H9 (cell line): ENCODE results near the gene LTB4R. TPM values are rescaled to one million over a fixed set of nuclear protein-coding genes. Genes with fewer than 3 reads are reported as not detected.
A peak's percentile ranks its signal among the peaks of the same experiment; 100 is the strongest.
"Not testable (repeated sequence)": the region's sequence is repeated elsewhere in the genome, so short reads cannot be mapped to it uniquely, and the experiment has no call there.

Experiments
- DNase-seq: peaks from one replicate; pipeline ENCODE4 v3.0.0-alpha.2; 2017
- H2AFZ ChIP-seq: one replicate; pipeline ENCODE4 v1.6.1; 2013; ENCODE audit warnings: mild to moderate bottlenecking, low read length, control low read depth, moderate library complexity
- H2AK5ac ChIP-seq: 2 replicates; pipeline ENCODE4 v1.6.1; 2013; ENCODE audit warnings: low read length, control low read depth, mixed read lengths; ENCODE audit not compliant: insufficient read length
- H2BK120ac ChIP-seq: one replicate; pipeline ENCODE4 v1.6.1; 2013; ENCODE audit warnings: low read depth, mild to moderate bottlenecking, low read length, control low read depth, inconsistent platforms; ENCODE audit not compliant: poor library complexity, severe bottlenecking
- H2BK12ac ChIP-seq: 2 replicates; pipeline ENCODE4 v1.6.1; 2013; ENCODE audit warnings: low read length, control low read depth, mixed read lengths, low read depth; ENCODE audit not compliant: insufficient read length
- H2BK15ac ChIP-seq: 2 replicates; pipeline ENCODE4 v1.6.1; 2013; ENCODE audit warnings: low read depth, low read length, control low read depth
- H2BK20ac ChIP-seq: one replicate; pipeline ENCODE4 v1.6.1; 2013; ENCODE audit warnings: low read depth, mild to moderate bottlenecking, low read length, control low read depth, inconsistent platforms; ENCODE audit not compliant: poor library complexity, severe bottlenecking
- H2BK5ac ChIP-seq: 2 replicates; pipeline ENCODE4 v1.6.1; 2013; ENCODE audit warnings: low read length, control low read depth, mixed read lengths; ENCODE audit not compliant: insufficient read length
- H3K14ac ChIP-seq: 2 replicates; pipeline ENCODE4 v1.6.1; 2013; ENCODE audit warnings: low read length, control low read depth; ENCODE audit not compliant: insufficient read depth
- H3K18ac ChIP-seq: 2 replicates; pipeline ENCODE4 v1.6.1; 2013; ENCODE audit warnings: low read depth, mild to moderate bottlenecking, mixed read lengths, low read length, control low read depth; ENCODE audit not compliant: insufficient read length
- H3K23ac ChIP-seq: 2 replicates; pipeline ENCODE4 v1.6.1; 2013; ENCODE audit warnings: low read length, control low read depth, mixed read lengths, low read depth; ENCODE audit not compliant: insufficient read length
- H3K23me2 ChIP-seq: 2 replicates; pipeline ENCODE4 v1.6.1; 2013; ENCODE audit warnings: low read depth, mild to moderate bottlenecking, mixed read lengths, low read length, control low read depth; ENCODE audit not compliant: insufficient read length, poor library complexity, severe bottlenecking
- H3K27ac ChIP-seq: 2 replicates; pipeline ENCODE4 v1.5.1; 2013; ENCODE audit warnings: low read length, control low read depth, mixed read lengths, low read depth; ENCODE audit not compliant: insufficient read length
- H3K27me3 ChIP-seq: 2 replicates; pipeline ENCODE4 v1.6.1; 2013; ENCODE audit warnings: low read length, control low read depth, inconsistent platforms; ENCODE audit not compliant: insufficient read depth
- H3K4ac ChIP-seq: 2 replicates; pipeline ENCODE4 v1.6.1; 2013; ENCODE audit warnings: low read depth, mild to moderate bottlenecking, control low read depth, inconsistent platforms, low read length, moderate library complexity
- H3K4me1 ChIP-seq: 2 replicates; pipeline ENCODE4 v1.6.1; 2013; ENCODE audit warnings: low read length, control low read depth, inconsistent platforms; ENCODE audit not compliant: insufficient read depth
- H3K4me2 ChIP-seq: 2 replicates; pipeline ENCODE4 v1.6.1; 2013; ENCODE audit warnings: low read length, control low read depth, mixed read lengths; ENCODE audit not compliant: insufficient read length, insufficient read depth
- H3K56ac ChIP-seq: 2 replicates; pipeline ENCODE4 v1.6.1; 2013; ENCODE audit warnings: low read depth, mild to moderate bottlenecking, mixed read lengths, low read length, control low read depth; ENCODE audit not compliant: insufficient read length
- H3K79me1 ChIP-seq: 2 replicates; pipeline ENCODE4 v1.6.1; 2013; ENCODE audit warnings: low read depth, mild to moderate bottlenecking, moderate library complexity, low read length, control low read depth, inconsistent platforms; ENCODE audit not compliant: insufficient read depth, poor library complexity, severe bottlenecking
- H3K79me2 ChIP-seq: 2 replicates; pipeline ENCODE4 v1.6.1; 2013; ENCODE audit warnings: low read length, control low read depth, inconsistent platforms; ENCODE audit not compliant: insufficient read depth
- H3K9ac ChIP-seq: 2 replicates; pipeline ENCODE4 v1.6.1; 2013; ENCODE audit warnings: low read length, control low read depth, mixed read lengths; ENCODE audit not compliant: insufficient read length; ENCODE audit errors: extremely low read depth
- H3K9me3 ChIP-seq: one replicate; pipeline ENCODE4 v1.6.1; 2013; ENCODE audit warnings: low read depth, low read length, inconsistent platforms; ENCODE audit not compliant: control insufficient read depth
- H3T11ph ChIP-seq: one replicate; pipeline ENCODE4 v1.6.1; 2013; ENCODE audit warnings: mild to moderate bottlenecking, low read length, control low read depth, inconsistent platforms
- H4K20me1 ChIP-seq: one replicate; pipeline ENCODE4 v1.6.1; 2013; ENCODE audit not compliant: control insufficient read depth, insufficient read length, insufficient read depth
- H4K5ac ChIP-seq: 2 replicates; pipeline ENCODE4 v1.6.1; 2013; ENCODE audit warnings: low read depth, mild to moderate bottlenecking, mixed read lengths, low read length, control low read depth; ENCODE audit not compliant: insufficient read length
- H4K8ac ChIP-seq: replicated peaks from 2 replicates; pipeline ENCODE4 v1.6.1; 2013; ENCODE audit warnings: low read length, control low read depth, mixed read lengths, low read depth; ENCODE audit not compliant: insufficient read length
- H4K91ac ChIP-seq: 2 replicates; pipeline ENCODE4 v1.6.1; 2013; ENCODE audit warnings: low read depth, mild to moderate bottlenecking, moderate library complexity, mixed read lengths, low read length, control low read depth; ENCODE audit not compliant: insufficient read length
- H3K27ac Mint-ChIP-seq, 3 experiments: 2 replicates in 2 of 3; 3 replicates in 1 of 3; pipeline ENCODE4 v1.8.0; 2020 to 2021; ENCODE audit warnings: mixed read lengths in 3 of 3, mild to moderate bottlenecking in 1 of 3, moderate library complexity in 1 of 3
- H3K27me3 Mint-ChIP-seq: 2 replicates; pipeline ENCODE4 v1.8.0; 2021; ENCODE audit warnings: low read depth, mild to moderate bottlenecking, moderate library complexity, mixed read lengths
- H3K36me3 Mint-ChIP-seq, 3 experiments: 2 replicates in 2 of 3; 3 replicates in 1 of 3; pipeline ENCODE4 v1.8.0; 2020 to 2021; ENCODE audit warnings: low read depth in 3 of 3, mixed read lengths in 3 of 3; ENCODE audit not compliant: insufficient read depth in 1 of 3
- H3K4me1 Mint-ChIP-seq, 2 experiments: 2 replicates each; pipeline ENCODE4 v1.8.0; 2020; ENCODE audit warnings: mixed read lengths in 2 of 2
- H3K4me3 Mint-ChIP-seq, 2 experiments: 2 replicates in 1 of 2; 3 replicates in 1 of 2; pipeline ENCODE4 v1.8.0; 2020 to 2021; ENCODE audit warnings: mild to moderate bottlenecking in 2 of 2, mixed read lengths in 2 of 2, moderate library complexity in 1 of 2
- H3K9me3 Mint-ChIP-seq, 2 experiments: 2 replicates in 1 of 2; 3 replicates in 1 of 2; pipeline ENCODE4 v1.8.0; 2020; ENCODE audit warnings: mild to moderate bottlenecking in 2 of 2, mixed read lengths in 2 of 2, moderate library complexity in 1 of 2
- CTCF ChIP-seq: fragments of 200-600 bp; sonication (generic); conservative IDR thresholded peaks from 3 replicates; pipeline ENCODE4 v1.8.0; 2021; ENCODE audit warnings: antibody characterized with exemption, mild to moderate bottlenecking
- WGBS: extraction: QIAGEN DNeasy Blood & Tissue Kit; methylation state at CpG from one replicate; pipeline ENCODE4 v1.1.7; 2013; ENCODE audit warnings: missing lambda C conversion rate, low lambda C conversion rate, mixed read lengths; ENCODE audit not compliant: insufficient read length; ENCODE audit errors: extremely low coverage; 5-methylcytosine and 5-hydroxymethylcytosine counted together
- total RNA-seq: library from RNA; stranded (reverse); gene quantifications from 2 replicates; pipeline ENCODE4 v1.2.1, GENCODE V29; 2021

Gene LTB4R
- total RNA-seq, 1 experiment from 2014 or later: 8.9 TPM

- H3K4me1 ChIP-seq, H3K9ac ChIP-seq, H4K20me1 ChIP-seq, H3K36me3 Mint-ChIP-seq, H3K79me2 ChIP-seq, DNase-seq, H2BK120ac ChIP-seq, H4K5ac ChIP-seq, H2BK5ac ChIP-seq, H3K79me1 ChIP-seq, H3K27ac Mint-ChIP-seq, H3K18ac ChIP-seq, H3K4ac ChIP-seq, H2AFZ ChIP-seq, H2BK15ac ChIP-seq, H3K4me2 ChIP-seq, H3K14ac ChIP-seq, H3T11ph ChIP-seq, H3K27ac ChIP-seq, H3K56ac ChIP-seq, H4K8ac ChIP-seq, H2BK12ac ChIP-seq, H2BK20ac ChIP-seq, H3K23ac ChIP-seq, H4K91ac ChIP-seq, H3K9me3 Mint-ChIP-seq, H2AK5ac ChIP-seq, H3K23me2 ChIP-seq, H3K27me3 ChIP-seq, H3K4me3 Mint-ChIP-seq, H3K9me3 ChIP-seq: not testable (repeated sequence)
- H3K27me3 Mint-ChIP-seq: peaks cover 73% of the 10 kb centered on the region
- TF ChIP-seq CTCF: peak; percentile 70
- no CpG with 5 or more reads among the region's 9 CpGs for WGBS
- peaks cover 9 to 11% of the 10 kb centered on the region in 2 experiments for H3K4me1 Mint-ChIP-seq
Observed at GRCh38 chr14:24327914-24328313, 16.6 kb downstream of the LTB4R start.
